Activated T-cell treated with anti-CD3 and anti-CD28 coated beads for 48 hours (primary cell): ENCODE results near the gene GPBP1L1.
"Not testable (repeated sequence)": the region's sequence is repeated elsewhere in the genome, so short reads cannot be mapped to it uniquely, and the experiment has no call there.

Experiments used
- DNase-seq: peaks from one replicate; pipeline ENCODE4 v3.0.0-alpha.2; 2020; ENCODE audit warnings: low read depth

The GPBP1L1 gene

GRCh38 chr1:45682942-45683341 is 3.4 kb downstream of the GPBP1L1 start:
- DNase-seq, result no peak

GRCh38 chr1:45679123-45679522 is 7.2 kb downstream of the GPBP1L1 start:
- DNase-seq, result no peak

- DNase-seq, result no peak
Measured at GRCh38 chr1:45678489-45678888, 7.8 kb downstream of the GPBP1L1 start.

GRCh38 chr1:45677751-45678245 is 8.5 kb downstream of the GPBP1L1 start:
- DNase-seq, result no peak

- DNase-seq, result not testable (repeated sequence)
Measured at GRCh38 chr1:45676553-45676952, 9.8 kb downstream of the GPBP1L1 start.

- no peak for DNase-seq
Measured at GRCh38 chr1:45674478-45674877, 11.9 kb downstream of the GPBP1L1 start.

GRCh38 chr1:45673956-45674355 is 12.4 kb downstream of the GPBP1L1 start:
- DNase-seq, result no peak

- DNase-seq, result no peak
Measured at GRCh38 chr1:45669859-45670655, 16.3 kb downstream of the GPBP1L1 start.

- no peak for DNase-seq
Measured at GRCh38 chr1:45669379-45669778, 17.0 kb downstream of the GPBP1L1 start.

- DNase-seq, result no peak
Measured at GRCh38 chr1:45668526-45668925, 17.8 kb downstream of the GPBP1L1 start.

GRCh38 chr1:45667321-45668111 is 18.8 kb downstream of the GPBP1L1 start:
- no peak for DNase-seq

GRCh38 chr1:45666836-45667235 is 19.5 kb downstream of the GPBP1L1 start:
- no peak for DNase-seq

GRCh38 chr1:45660336-45660735 is 26.0 kb downstream of the GPBP1L1 start:
- DNase-seq, result no peak

- DNase-seq, result no peak
Measured at GRCh38 chr1:45659222-45659621, 27.1 kb downstream of the GPBP1L1 start.

GRCh38 chr1:45658171-45658570 is 28.2 kb downstream of the GPBP1L1 start:
- no peak for DNase-seq

- no peak for DNase-seq
Measured at GRCh38 chr1:45656573-45657226, 29.6 kb downstream of the GPBP1L1 start.

GRCh38 chr1:45654540-45655280 is 31.6 kb downstream of the GPBP1L1 start:
- no peak for DNase-seq

GRCh38 chr1:45647248-45648021 is 38.9 kb downstream of the GPBP1L1 start:
- DNase-seq, result no peak

GRCh38 chr1:45644661-45645060 is 41.7 kb downstream of the GPBP1L1 start:
- DNase-seq, result no peak

- DNase-seq, result no peak
Measured at GRCh38 chr1:45643978-45644377, 42.4 kb downstream of the GPBP1L1 start.

GRCh38 chr1:45643321-45643720 is 43.0 kb downstream of the GPBP1L1 start:
- no peak for DNase-seq
